Measurements from ENCODE around the gene PTCH1.

The PTCH1 gene

GRCh38 chr9:95437559-95437958 lies 79.2 kb downstream of the PTCH1 start:
- no peak for DNase-seq

DNA sequence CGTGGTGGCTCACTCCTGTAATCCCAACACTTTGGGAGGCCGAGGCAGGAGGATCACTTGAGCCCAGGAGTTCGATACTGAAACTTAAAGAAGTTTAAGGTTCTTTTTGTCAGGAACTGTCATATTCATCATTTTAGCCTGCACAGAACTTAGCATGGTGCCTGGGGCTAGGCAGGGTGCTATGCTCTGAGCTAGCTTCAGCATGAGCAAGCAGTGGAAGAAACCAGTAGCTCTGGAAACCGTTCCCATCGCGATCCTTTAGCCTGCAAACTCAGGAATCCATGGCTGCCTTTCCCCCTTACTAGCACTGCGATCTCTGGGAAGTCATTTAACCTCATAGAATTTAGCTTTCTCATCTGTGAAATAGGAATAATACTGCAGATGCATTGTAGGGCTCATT lies 80.4 kb downstream of the PTCH1 start:
- DNase-seq = no peak

DNA sequence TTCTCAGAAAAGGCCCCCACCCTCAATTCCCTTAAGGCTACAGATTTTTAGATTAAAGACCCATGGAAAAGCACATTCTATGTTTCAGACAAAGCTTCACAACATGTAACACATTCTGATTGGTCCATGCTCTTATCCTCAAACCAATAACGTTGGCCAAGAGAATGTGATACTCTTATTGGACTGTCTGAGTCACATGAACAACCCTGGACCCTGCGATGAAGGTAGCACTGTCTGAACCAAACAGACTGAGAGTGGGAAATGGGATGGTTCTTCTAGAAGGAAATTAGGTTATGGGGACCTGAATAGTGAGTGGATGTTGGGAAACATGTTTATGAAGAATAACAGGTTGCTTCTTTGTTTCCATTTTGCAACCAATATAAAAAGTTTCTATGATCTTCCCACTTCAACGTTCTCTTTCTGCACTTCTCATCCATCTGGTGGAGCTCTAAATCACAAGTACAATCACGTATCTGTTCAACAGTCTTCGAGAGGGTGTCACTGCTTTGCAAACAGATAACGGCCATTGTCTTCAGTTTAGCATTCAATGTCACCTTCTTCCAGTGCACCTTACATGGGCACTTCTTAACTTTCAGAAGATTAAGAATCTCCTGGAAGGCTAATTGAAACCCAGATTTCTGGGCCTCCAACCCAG lies 81.6 kb downstream of the PTCH1 start:
- DNase-seq = no peak

GRCh38 chr9:95434116-95435073 lies 82.4 kb downstream of the PTCH1 start:
- DNase-seq = no peak

DNA sequence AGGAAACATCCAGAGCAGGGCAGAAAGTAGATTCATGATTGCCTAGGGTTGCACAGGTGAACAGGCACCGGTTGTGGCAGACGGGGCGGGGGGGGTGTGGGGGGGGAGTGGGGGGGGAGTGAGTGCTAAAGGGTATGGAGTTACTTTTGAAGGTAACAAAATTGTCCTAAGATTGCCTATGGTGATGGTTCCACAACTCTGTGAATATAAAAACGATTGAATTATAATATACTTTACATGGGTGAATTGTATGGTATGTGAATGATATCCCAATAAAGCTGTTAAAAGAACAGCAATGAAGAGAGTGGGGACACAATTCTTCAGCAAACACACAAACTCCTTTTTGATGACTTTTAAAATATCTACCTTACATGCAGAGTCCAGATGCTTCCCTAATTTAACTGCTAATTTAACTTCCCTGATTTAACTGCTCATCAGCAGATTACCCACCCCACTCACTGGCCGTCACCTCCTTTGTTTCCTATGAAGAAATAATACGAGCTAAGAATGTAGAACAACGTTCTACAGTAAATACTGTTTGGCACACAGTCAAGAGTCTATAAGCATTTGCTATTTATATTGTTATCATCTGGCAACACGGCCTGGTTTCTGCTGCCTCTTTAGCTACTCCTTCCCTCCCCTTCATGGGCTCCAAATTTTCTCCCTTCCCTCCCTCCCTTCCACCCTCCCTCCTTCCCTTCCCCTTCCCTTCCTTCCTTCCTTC lies 83.5 kb downstream of the PTCH1 start:
- no peak for DNase-seq

GRCh38 chr9:95431286-95431685 lies 85.5 kb downstream of the PTCH1 start:
- no peak for DNase-seq

GRCh38 chr9:95429948-95430620 lies 86.7 kb downstream of the PTCH1 start:
- no peak for DNase-seq

- no peak for DNase-seq
Observed at GRCh38 chr9:95429096-95429495, 87.7 kb downstream of the PTCH1 start.

DNA sequence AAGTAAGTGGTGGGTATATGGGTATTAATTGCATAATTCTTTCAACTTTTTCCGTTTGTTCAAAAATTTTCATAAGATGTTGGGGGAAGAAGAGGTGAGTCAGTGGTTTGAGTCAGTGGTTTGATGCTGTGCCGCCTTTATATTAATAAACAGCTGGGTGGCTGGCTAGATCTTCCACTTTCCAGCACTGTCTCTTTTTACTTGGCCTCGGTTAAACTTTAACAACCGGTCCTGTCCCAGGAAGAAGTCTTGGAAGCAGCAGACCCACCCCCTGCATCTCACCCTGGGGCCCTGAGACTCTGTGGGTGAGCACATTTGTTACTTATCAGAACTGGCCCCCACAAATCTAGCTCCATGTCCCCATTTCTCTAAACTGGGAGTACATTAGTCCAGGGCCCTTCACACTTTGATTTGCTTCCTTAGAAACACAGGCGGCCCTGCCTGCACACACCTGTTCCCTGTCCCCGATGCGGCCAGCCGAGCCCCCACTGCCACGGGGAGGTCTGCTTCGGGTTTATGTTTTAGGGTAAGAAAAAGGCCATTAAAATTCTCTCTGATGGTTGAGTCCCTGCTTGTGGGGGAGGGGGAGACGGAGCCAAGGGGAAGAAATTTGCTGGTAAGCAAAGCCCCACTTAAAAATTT lies 90.7 kb downstream of the PTCH1 start:
- peak; percentile 7 for DNase-seq

- DNase-seq = no peak
Observed at GRCh38 chr9:95422650-95423049, 94.1 kb downstream of the PTCH1 start.

- DNase-seq = no peak
Observed at GRCh38 chr9:95420518-95420917, 96.3 kb downstream of the PTCH1 start.

DNA sequence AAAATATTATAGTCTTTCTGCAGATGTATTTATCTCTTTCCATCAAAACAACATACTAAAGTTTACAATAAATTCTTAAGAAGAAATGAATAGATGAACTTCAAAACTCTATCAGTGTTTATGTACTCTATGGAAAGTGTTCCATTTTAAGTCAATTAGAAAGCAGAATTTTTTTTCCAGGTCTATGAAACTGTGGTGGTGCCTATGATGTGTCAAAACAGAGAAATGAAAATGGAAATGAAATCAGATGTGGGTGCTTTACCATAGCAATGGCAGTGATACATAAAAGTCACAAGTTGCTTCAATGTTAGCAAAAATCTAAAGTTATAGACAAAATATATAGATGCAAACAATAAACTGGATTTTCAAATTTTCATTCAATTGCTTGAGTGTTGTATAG lies 97.3 kb downstream of the PTCH1 start:
- no peak for DNase-seq

GRCh38 chr9:95415158-95415557 lies 101.6 kb downstream of the PTCH1 start:
- DNase-seq = no peak

GRCh38 chr9:95413793-95414192 lies 103.0 kb downstream of the PTCH1 start:
- no peak for DNase-seq

GRCh38 chr9:95411054-95411892 lies 105.5 kb downstream of the PTCH1 start:
- no peak for DNase-seq

GRCh38 chr9:95409650-95410426 lies 106.9 kb downstream of the PTCH1 start:
- no peak for DNase-seq

- no peak for DNase-seq
Observed at GRCh38 chr9:95407524-95407923, 109.2 kb downstream of the PTCH1 start.

DNA sequence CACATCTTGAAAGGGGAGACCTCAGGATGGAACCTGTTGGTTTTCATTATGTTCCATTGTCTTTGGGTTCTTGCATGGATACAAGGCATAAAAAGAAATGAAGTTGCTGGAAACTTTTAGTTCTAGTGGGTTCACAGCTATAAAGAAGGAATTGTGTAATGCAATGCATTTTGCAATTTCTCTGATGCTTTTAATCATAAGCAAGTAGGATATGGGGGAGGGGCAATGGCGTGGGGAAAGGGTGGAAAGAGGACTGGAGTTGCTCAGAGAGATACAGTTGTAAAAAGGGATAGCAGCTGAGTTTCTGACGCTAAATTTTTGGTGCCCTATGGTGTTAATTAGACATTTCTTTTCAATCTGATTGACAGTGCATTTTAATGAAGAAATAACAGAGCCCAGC lies 110.7 kb downstream of the PTCH1 start:
- no peak for DNase-seq

DNA sequence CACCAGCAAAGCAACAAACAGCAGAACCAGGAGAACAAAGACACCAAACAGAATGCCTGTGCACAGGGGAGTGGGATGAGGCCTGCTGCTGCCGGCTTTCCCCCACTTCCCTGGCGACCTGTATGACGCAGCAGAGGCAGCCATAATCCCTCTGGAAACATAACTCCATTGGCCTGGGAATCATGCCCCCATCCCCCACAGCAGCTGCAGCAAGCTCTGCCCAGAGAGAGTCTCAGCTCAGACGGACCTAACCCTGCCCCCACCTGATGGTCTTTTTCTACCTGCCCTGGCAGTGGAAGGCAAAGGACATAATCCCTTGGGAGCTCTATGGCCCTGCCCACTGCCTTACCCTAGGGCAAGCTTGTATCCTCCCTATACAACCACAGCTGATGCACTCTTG lies 117.5 kb downstream of the PTCH1 start:
- no peak for DNase-seq
